Measurements from ENCODE around the gene IMP4.

Gene IMP4

GRCh38 chr2:130349174-130349573 lies 6.5 kb downstream of the IMP4 start:
- no peak for DNase-seq (ENCODE audit: low read depth)
- TF ChIP-seq, protein P1, sequence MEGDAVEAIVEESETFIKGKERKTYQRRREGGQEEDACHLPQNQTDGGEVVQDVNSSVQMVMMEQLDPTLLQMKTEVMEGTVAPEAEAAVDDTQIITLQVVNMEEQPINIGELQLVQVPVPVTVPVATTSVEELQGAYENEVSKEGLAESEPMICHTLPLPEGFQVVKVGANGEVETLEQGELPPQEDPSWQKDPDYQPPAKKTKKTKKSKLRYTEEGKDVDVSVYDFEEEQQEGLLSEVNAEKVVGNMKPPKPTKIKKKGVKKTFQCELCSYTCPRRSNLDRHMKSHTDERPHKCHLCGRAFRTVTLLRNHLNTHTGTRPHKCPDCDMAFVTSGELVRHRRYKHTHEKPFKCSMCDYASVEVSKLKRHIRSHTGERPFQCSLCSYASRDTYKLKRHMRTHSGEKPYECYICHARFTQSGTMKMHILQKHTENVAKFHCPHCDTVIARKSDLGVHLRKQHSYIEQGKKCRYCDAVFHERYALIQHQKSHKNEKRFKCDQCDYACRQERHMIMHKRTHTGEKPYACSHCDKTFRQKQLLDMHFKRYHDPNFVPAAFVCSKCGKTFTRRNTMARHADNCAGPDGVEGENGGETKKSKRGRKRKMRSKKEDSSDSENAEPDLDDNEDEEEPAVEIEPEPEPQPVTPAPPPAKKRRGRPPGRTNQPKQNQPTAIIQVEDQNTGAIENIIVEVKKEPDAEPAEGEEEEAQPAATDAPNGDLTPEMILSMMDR (IDR thresholded peaks at IDR 0.05; ENCODE audit: control insufficient read depth, extremely low read depth, insufficient read depth), result no peak
- H3K4me3 ChIP-seq (ENCODE audit: low read depth, low read length), result no peak overlapping the region

DNA sequence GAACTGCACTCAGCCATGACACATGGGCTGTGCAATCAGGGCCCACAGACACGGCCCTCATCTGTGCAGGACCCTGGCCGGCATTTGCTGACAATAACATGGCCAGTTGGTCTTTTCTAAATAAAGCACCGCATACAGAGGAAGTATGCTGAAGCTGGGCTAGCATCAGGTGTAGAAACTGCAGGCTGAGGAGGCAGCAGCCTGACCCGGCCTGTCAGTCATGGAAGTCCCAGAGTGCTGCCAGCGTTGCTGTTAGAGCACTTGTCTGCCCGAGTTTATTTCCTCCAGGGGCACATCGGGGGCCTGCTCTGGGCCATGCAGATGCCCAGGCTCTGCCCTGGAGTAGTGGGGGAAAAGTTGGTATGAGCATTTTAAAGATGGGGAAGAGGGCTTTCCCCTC lies 9.0 kb downstream of the IMP4 start:
- H3K4me3 ChIP-seq (ENCODE audit: low read depth, low read length), result no peak overlapping the region
- TF ChIP-seq, protein P1 (IDR thresholded peaks at IDR 0.05; ENCODE audit: control insufficient read depth, extremely low read depth, insufficient read depth), result no peak
- no peak for DNase-seq (ENCODE audit: low read depth)

DNA sequence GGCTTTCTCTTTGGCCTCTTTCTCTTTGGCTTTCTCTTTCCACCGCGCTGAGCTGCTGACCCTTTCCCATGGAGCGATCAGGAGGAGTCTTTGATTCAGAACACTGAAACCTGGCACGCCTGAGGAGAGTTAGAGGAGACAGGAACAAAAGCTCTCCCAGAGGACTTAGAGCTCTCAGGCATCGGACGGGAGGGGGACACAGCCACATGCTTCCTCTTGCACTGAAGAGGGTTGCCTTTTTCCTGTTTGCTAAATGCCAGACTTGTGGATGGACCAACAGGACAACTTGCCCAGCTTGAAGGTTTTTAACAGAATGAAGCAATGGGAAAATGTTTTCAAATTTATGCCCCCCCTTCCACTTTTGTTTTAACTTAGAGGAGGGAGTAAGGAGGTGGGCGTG lies 9.5 kb downstream of the IMP4 start:
- no peak for DNase-seq (ENCODE audit: low read depth)
- TF ChIP-seq, protein P1 (IDR thresholded peaks at IDR 0.05; ENCODE audit: control insufficient read depth, extremely low read depth, insufficient read depth), result no peak
- H3K4me3 ChIP-seq (ENCODE audit: low read depth, low read length), result no peak overlapping the region

GRCh38 chr2:130353291-130354138 lies 10.8 kb downstream of the IMP4 start:
- TF ChIP-seq, protein P1 (IDR thresholded peaks at IDR 0.05; ENCODE audit: control insufficient read depth, extremely low read depth, insufficient read depth), result no peak
- no peak for DNase-seq (ENCODE audit: low read depth)
- no peak overlapping the region for H3K4me3 ChIP-seq (ENCODE audit: low read depth, low read length)

DNA sequence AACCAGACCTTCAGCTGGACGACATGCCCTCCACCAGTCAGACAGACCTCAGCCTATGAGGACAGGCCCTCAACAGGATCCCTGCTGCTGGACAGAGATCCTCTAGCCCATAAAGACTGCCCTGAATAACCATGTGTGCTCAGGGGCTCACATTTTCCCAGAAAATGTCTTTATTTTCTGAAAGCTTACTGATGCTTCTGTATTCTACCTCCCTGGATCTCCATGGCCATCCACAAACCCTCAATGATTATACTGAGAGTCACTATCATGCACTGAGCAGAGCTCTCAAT lies 11.4 kb downstream of the IMP4 start:
- DNase-seq (ENCODE audit: low read depth), result no peak
- H3K4me3 ChIP-seq (ENCODE audit: low read depth, low read length), result no peak overlapping the region
- TF ChIP-seq, protein P1 (IDR thresholded peaks at IDR 0.05; ENCODE audit: control insufficient read depth, extremely low read depth, insufficient read depth), result no peak

- peak overlapping the region; percentile 68 for H3K4me3 ChIP-seq (ENCODE audit: low read depth, low read length)
- DNase-seq (ENCODE audit: low read depth), result no peak
- TF ChIP-seq, protein P1 (IDR thresholded peaks at IDR 0.05; ENCODE audit: control insufficient read depth, extremely low read depth, insufficient read depth), result no peak
These were observed 12.5 kb downstream of the IMP4 start for GRCh38 chr2:130355172-130355577.

Measured in LNCaP clone FGC (cell line).